Endothelial cell of umbilical vein (primary cell): ENCODE measurements around the gene XAGE2.

Source experiments
- CTCF ChIP-seq, 2 donors: IDR thresholded peaks; 1 replicate in 1 of 2; 2 replicates in 1 of 2; pipeline ENCODE4 v1.5.1; 2011; ENCODE audit warnings: low read length in 2 of 2, mild to moderate bottlenecking in 2 of 2, moderate library complexity in 2 of 2, control low read depth in 1 of 2, inconsistent platforms in 1 of 2, low read depth in 1 of 2; ENCODE audit not compliant: insufficient read depth in 1 of 2; ENCODE audit errors: extremely low read depth in 1 of 2
- EZH2 ChIP-seq: IDR thresholded peaks from 2 replicates; pipeline ENCODE4 v1.6.1; 2012; ENCODE audit warnings: borderline replicate concordance, low read depth, mild to moderate bottlenecking, moderate library complexity, low read length, inconsistent platforms; ENCODE audit not compliant: severe bottlenecking
- GATA2 ChIP-seq: IDR thresholded peaks from 2 replicates; pipeline ENCODE4 v1.7.0; 2011; ENCODE audit warnings: low read depth, mild to moderate bottlenecking, moderate library complexity, mixed read lengths, low read length; ENCODE audit not compliant: insufficient read length, insufficient read depth
- MAX ChIP-seq: IDR thresholded peaks from 2 replicates; pipeline ENCODE4 v1.6.1; 2011; ENCODE audit not compliant: insufficient read depth, insufficient read length
- POLR2A ChIP-seq: IDR thresholded peaks from 2 replicates; pipeline ENCODE4 v1.6.1; 2012; ENCODE audit warnings: low read depth, mild to moderate bottlenecking, control low read depth, low read length
- POLR2AphosphoS5 ChIP-seq: IDR thresholded peaks from 2 replicates; pipeline ENCODE4 v1.6.1; 2012; ENCODE audit warnings: low read depth, mild to moderate bottlenecking, control low read depth, low read length, moderate library complexity; ENCODE audit not compliant: insufficient read depth

GRCh38 chrX:52378870-52379269 lies 10.0 kb downstream of the XAGE2 start:
- TF ChIP-seq POLR2A (no peak), MAX (no peak), CTCF (IDR thresholded peaks at IDR 0.05; ENCODE audit: extremely low read depth in 1 of 2, insufficient read depth in 1 of 2, low read depth in 1 of 2, low read length in 2 of 2) (no peak), POLR2AphosphoS5 (no peak), GATA2 (no peak), EZH2 (no peak)
